ENCODE measurements around the gene ANKRD1. TPM values are rescaled to one million over a fixed set of nuclear protein-coding genes. Genes with fewer than 3 reads are reported as not detected.

Gene ANKRD1
- total RNA-seq, 6 experiments from 2014 or later = 0.34 to 5.0 (median 4.7) TPM; not detected in 1

DNA sequence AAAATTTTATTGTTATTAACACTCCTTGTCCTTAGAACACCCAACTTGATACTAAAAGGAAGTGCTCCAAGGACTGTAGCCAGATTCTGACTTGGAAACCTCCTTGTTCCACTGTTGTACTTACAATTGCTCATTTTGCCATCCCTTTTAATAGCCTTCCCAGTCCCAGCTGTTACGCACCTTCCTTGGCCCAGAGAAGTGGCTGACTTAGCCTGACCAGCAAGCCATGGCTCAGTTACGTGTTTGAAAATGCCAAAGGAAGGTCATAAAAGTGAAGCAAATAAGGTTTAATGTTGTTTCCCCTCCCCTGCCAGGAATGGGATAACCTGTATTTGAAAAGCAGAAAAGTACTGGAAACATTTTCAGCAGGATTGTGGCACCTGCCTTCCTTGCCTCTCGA lies 3.7 kb upstream of the ANKRD1 start:
- 86% methylated on average over 3 of the region's 3 CpGs for WGBS (ENCODE audit: insufficient coverage, low coverage, low lambda C conversion rate, missing lambda C conversion rate)
- H3K36me3 ChIP-seq = no peaks in the 10 kb centered on the region
- no peaks in the 10 kb centered on the region for H3K27me3 ChIP-seq
- DNase-seq (no peak), ATAC-seq (no peak)
- no peaks in the 10 kb centered on the region for H3K4me1 ChIP-seq
- H3K27ac ChIP-seq = no peak overlapping the region
- no peak for TF ChIP-seq CTCF (IDR thresholded peaks at IDR 0.05)
- no peak for TF ChIP-seq POLR2A (IDR thresholded peaks at IDR 0.05)
- no peaks in the 10 kb centered on the region for H3K9me3 ChIP-seq
- intact Hi-C loops (cut with DNase I) = no loop called here
- no peak overlapping the region for H3K4me3 ChIP-seq

DNA sequence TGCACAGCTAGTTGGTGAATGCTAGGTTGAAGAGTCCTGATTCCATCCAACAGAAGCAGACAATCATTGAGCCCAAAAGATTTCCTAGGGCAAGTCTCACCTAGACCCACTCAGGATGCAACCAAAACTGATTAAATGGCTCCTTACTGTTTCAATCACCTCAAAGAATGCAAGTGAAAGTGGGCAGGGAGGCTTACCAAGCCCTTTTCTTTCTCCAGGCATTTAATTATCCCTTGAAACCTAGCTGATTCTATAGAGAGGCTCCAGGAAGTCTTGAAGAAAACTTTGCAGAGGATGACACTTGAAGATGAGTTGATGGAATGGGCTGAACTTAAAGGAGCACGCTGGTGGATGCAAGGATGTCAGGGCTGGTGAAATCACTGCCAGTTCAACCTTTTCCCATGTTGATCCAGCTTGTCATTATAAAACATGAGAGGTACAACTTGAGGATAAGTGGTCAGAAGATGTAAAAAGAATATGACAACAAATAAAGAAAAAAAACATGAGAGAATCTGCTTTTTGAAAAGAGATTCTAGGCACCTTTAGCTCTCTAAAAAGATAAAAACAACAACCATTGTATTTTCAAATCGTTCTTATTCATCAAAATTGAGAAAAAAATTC lies 2.3 kb upstream of the ANKRD1 start:
- no peaks in the 10 kb centered on the region for H3K27me3 ChIP-seq
- intact Hi-C loops (cut with DNase I) = no loop called here
- DNase-seq = no peak
- no peaks in the 10 kb centered on the region for H3K36me3 ChIP-seq
- H3K4me1 ChIP-seq = no peaks in the 10 kb centered on the region
- H3K9me3 ChIP-seq = no peaks in the 10 kb centered on the region
- TF ChIP-seq CTCF (IDR thresholded peaks at IDR 0.05) (no peak), POLR2A (IDR thresholded peaks at IDR 0.05) (no peak)
- no peak overlapping the region for H3K27ac ChIP-seq
- 37% methylated on average over 2 of the region's 2 CpGs for WGBS (ENCODE audit: insufficient coverage, low coverage, low lambda C conversion rate, missing lambda C conversion rate)
- H3K4me3 ChIP-seq = no peak overlapping the region
- ATAC-seq = no peak

GRCh38 chr10:90921906-90922305 lies 1.0 kb upstream of the ANKRD1 start:
- Histone ChIP-seq H3K36me3 (no peaks in the 10 kb centered on the region), H3K9me3 (no peaks in the 10 kb centered on the region), H3K27ac (no peak overlapping the region), H3K4me1 (no peaks in the 10 kb centered on the region), H3K27me3 (no peaks in the 10 kb centered on the region), H3K4me3 (no peak overlapping the region)
- DNase-seq (no peak), ATAC-seq (no peak)
- intact Hi-C loops (cut with DNase I) = no loop called here
- 55% methylated on average over 3 of the region's 3 CpGs for WGBS (ENCODE audit: insufficient coverage, low coverage, low lambda C conversion rate, missing lambda C conversion rate)
- TF ChIP-seq CTCF (IDR thresholded peaks at IDR 0.05) (no peak), POLR2A (IDR thresholded peaks at IDR 0.05) (no peak)

- no peak for ATAC-seq
- Histone ChIP-seq H3K36me3 (no peaks in the 10 kb centered on the region), H3K9me3 (no peaks in the 10 kb centered on the region), H3K4me1 (no peaks in the 10 kb centered on the region), H3K4me3 (no peak overlapping the region), H3K27ac (no peak overlapping the region), H3K27me3 (no peaks in the 10 kb centered on the region)
- no peak for DNase-seq
- 46% methylated on average over 7 of the region's 8 CpGs for WGBS (ENCODE audit: insufficient coverage, low coverage, low lambda C conversion rate, missing lambda C conversion rate)
- TF ChIP-seq POLR2A (IDR thresholded peaks at IDR 0.05) (no peak), CTCF (IDR thresholded peaks at IDR 0.05) (no peak)
- intact Hi-C loops (cut with DNase I) = no loop called here
These were observed 958 bp downstream of the ANKRD1 start for GRCh38 chr10:90919683-90920574.
